ENCODE results near the gene ADGRB2.

DNA sequence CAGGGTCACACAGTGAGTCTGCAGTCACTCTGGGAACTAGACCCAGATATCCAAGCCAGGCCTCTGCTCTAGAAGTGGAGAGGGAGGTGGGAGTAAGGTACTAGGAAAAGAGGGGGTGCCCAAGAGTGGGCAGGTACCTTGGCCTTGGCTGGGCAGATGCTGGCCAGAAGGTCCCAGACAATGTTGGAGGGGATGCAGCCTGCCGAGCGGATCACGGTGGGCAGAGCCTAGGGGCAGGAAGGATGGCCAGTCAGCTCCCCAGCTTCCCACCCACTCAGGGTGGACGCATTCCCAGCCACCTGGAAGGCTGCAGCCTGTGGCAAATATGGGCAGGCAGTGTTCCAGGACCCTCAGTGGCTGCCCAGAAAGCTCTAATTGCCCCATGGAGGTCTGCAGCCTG is 28.4 kb upstream of the ADGRB2 start:
- TF ChIP-seq, protein P1, sequence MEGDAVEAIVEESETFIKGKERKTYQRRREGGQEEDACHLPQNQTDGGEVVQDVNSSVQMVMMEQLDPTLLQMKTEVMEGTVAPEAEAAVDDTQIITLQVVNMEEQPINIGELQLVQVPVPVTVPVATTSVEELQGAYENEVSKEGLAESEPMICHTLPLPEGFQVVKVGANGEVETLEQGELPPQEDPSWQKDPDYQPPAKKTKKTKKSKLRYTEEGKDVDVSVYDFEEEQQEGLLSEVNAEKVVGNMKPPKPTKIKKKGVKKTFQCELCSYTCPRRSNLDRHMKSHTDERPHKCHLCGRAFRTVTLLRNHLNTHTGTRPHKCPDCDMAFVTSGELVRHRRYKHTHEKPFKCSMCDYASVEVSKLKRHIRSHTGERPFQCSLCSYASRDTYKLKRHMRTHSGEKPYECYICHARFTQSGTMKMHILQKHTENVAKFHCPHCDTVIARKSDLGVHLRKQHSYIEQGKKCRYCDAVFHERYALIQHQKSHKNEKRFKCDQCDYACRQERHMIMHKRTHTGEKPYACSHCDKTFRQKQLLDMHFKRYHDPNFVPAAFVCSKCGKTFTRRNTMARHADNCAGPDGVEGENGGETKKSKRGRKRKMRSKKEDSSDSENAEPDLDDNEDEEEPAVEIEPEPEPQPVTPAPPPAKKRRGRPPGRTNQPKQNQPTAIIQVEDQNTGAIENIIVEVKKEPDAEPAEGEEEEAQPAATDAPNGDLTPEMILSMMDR (conservative IDR thresholded peaks at IDR 0.05; ENCODE audit: low read depth, low read length): no peak
- TF ChIP-seq EZH2 (IDR thresholded peaks at IDR 0.05; ENCODE audit: low read length, unreplicated experiment): no peak
- TF ChIP-seq EZH2phosphoT487 (IDR thresholded peaks at IDR 0.05; ENCODE audit: borderline replicate concordance, low read length): no peak
